HUES6 (cell line): ENCODE measurements around the gene NCR1.
"Not testable (repeated sequence)": the region's sequence is repeated elsewhere in the genome, so short reads cannot be mapped to it uniquely, and the experiment has no call there.

Experiments used
- H3K27ac ChIP-seq: 2 replicates; pipeline ENCODE4 v1.7.0; 2013; ENCODE audit warnings: low read depth, mild to moderate bottlenecking, low read length, inconsistent platforms
- H3K27me3 ChIP-seq: 2 replicates; pipeline ENCODE4 v1.6.1; 2013; ENCODE audit warnings: low read length; ENCODE audit not compliant: control insufficient read depth, insufficient read depth
- H3K36me3 ChIP-seq: 2 replicates; pipeline ENCODE4 v1.6.1; 2013; ENCODE audit warnings: low read length; ENCODE audit not compliant: control insufficient read depth, insufficient read depth
- H3K4me1 ChIP-seq: 2 replicates; pipeline ENCODE4 v1.6.1; 2013; ENCODE audit warnings: low read length; ENCODE audit not compliant: control insufficient read depth, insufficient read depth
- H3K4me3 ChIP-seq: 2 replicates; pipeline ENCODE4 v1.5.1; 2013; ENCODE audit warnings: low read depth, low read length
- H3K9ac ChIP-seq: one replicate; pipeline ENCODE4 v1.6.1; 2013; ENCODE audit warnings: mild to moderate bottlenecking, low read length
- H3K9me3 ChIP-seq: 2 replicates; pipeline ENCODE4 v1.6.1; 2013; ENCODE audit warnings: low read depth, low read length; ENCODE audit not compliant: control insufficient read depth, insufficient read depth

Gene NCR1, protein sequence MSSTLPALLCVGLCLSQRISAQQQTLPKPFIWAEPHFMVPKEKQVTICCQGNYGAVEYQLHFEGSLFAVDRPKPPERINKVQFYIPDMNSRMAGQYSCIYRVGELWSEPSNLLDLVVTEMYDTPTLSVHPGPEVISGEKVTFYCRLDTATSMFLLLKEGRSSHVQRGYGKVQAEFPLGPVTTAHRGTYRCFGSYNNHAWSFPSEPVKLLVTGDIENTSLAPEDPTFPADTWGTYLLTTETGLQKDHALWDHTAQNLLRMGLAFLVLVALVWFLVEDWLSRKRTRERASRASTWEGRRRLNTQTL

DNA sequence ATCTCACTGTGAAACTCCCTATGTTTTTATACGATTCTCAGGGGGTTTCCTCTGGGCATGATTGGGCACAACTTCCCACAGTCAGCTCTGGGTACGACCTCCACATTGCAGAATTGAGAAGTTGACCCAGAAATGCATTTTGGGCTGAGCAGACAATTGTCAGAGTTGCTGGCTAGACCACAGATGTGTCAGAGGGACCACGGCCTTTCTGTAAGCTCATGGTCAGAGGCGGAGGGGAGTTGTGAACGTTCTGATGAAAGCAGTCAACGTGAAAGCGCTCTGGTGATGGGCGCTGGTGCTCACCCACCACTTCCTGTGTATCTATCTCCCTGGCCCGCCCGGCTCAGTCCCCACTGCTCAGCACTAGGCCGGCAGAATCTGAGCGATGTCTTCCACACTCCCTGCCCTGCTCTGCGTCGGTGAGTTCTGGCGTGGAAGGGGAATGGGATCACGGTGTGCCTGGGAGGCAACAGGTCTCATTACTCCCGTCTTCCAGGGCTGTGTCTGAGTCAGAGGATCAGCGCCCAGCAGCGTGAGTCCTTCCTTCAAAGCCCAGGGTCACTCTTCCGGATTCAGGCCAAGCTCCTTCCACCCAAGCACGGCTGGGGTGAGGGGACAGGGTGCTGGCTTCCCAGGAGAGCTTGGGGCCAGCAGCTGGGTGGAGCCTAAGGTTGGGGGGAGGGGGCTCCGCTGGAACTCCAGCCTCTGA is at the start of gene NCR1:
Gene NCR1, plus strand, starts transcription at position 346 of the 709 bp plus-strand sequence. Its CDS starts 40 bp downstream, at position 386.
- peaks cover 17% of the 10 kb centered on the region for H3K4me1 ChIP-seq
- peak within 1 kb of the TSS; percentile 48 for H3K9ac ChIP-seq
- H3K9me3 ChIP-seq: no peaks in the 10 kb centered on the region; the same call in 1 of the 2 replicates
- no peaks in the 10 kb centered on the region for H3K27me3 ChIP-seq
- no peak within 1 kb of the TSS for H3K27ac ChIP-seq
- peaks cover 3% of the 10 kb centered on the region; the same call in 1 of the 2 replicates for H3K36me3 ChIP-seq
- H3K4me3 ChIP-seq: no peak within 1 kb of the TSS

DNA sequence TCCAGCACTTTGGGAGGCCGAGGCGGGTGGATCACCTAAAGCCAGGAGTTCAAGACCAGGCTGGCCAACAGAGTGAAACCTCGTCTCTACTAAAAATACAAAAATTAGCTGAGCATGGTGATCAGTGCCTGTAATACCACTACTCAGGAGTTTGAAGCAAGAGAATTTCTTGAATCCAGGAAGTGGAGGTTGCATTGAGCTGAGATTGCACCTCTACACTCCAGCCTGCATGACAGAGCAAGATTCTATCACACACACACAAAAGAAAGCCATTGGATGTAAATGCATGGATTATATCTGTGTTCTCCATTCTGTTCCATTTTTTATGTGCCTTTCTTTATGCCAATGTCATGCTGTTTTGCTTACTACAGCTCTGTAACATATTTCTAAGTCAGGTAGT is 47.5 kb upstream of the NCR1 start:
- H3K4me1 ChIP-seq, H3K4me3 ChIP-seq, H3K36me3 ChIP-seq, H3K9ac ChIP-seq, H3K27ac ChIP-seq: not testable (repeated sequence)
- H3K27me3 ChIP-seq: peaks cover 21% of the 10 kb centered on the region; the same call in 1 of the 2 replicates
- H3K9me3 ChIP-seq: peaks cover 16% of the 10 kb centered on the region; the same call in 1 of the 2 replicates

DNA sequence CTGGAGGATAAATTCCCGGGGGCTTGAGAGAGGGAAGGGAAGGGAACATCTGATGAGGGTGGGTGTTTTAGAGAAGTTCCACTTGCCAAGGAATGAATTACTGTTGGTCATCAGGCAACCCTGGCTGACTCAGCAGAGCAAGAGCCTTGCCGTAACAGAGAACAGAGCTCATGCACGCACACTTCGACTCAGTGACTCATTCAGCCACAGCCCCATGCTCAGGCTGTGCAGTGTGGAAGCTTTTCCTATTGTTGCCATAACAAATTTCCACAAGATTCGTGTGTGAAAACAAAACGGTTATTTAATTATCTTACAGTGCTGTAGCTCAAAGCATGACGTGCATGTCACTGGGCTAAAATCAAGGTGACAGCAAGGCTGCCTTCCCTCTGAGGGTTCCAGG is 46.5 kb upstream of the NCR1 start:
- H3K9me3 ChIP-seq, H3K9ac ChIP-seq, H3K36me3 ChIP-seq, H3K4me3 ChIP-seq, H3K27ac ChIP-seq, H3K4me1 ChIP-seq: not testable (repeated sequence)
- H3K27me3 ChIP-seq: peaks cover 21% of the 10 kb centered on the region; the same call in 1 of the 2 replicates

DNA sequence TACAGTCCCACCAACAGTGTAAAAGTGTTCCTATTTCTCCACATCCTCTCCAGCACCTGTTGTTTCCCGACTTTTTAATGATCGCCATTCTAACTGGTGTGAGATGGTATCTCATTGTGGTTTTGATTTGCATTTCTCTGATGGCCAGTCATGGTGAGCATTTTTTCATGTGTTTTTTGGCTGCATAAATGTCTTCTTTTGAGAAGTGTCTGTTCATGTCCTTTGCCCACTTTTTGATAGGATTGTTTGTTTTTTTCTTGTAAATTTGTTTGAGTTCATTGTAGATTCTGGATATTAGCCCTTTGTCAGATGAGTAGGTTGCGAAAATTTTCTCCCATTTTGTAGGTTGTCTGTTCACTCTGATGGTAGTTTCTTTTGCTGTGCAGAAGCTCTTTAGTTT is 42.5 kb upstream of the NCR1 start:
- H3K36me3 ChIP-seq, H3K9me3 ChIP-seq, H3K4me1 ChIP-seq, H3K9ac ChIP-seq, H3K4me3 ChIP-seq, H3K27ac ChIP-seq: not testable (repeated sequence)
- peaks cover 33% of the 10 kb centered on the region; the same call in 1 of the 2 replicates for H3K27me3 ChIP-seq

DNA sequence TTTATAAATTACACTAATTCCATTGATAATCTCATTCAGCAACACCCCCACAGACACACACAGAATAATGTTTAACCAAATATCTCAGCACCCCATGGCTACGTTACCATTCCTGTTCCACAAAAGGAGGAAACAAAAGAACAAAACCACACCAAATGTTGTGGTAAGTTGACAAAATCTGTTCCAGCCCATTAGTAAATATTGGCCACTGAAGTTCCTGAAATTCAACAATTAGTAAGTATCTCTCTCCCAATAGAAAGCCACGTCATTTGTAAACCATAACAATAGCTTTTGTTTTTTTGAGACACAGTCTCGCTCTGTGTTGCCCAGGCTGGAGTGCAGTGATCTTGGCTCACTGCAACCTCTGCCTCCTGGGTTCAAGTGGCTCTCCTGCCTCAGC is 34.3 kb upstream of the NCR1 start:
- Histone ChIP-seq H3K4me1 (no peaks in the 10 kb centered on the region), H3K27ac (no peak overlapping the region), H3K27me3 (peaks cover 2% of the 10 kb centered on the region; the same call in 1 of the 2 replicates), H3K4me3 (no peak overlapping the region), H3K9me3 (peaks cover 2% of the 10 kb centered on the region; the same call in 1 of the 2 replicates), H3K9ac (no peak overlapping the region), H3K36me3 (no peaks in the 10 kb centered on the region)

DNA sequence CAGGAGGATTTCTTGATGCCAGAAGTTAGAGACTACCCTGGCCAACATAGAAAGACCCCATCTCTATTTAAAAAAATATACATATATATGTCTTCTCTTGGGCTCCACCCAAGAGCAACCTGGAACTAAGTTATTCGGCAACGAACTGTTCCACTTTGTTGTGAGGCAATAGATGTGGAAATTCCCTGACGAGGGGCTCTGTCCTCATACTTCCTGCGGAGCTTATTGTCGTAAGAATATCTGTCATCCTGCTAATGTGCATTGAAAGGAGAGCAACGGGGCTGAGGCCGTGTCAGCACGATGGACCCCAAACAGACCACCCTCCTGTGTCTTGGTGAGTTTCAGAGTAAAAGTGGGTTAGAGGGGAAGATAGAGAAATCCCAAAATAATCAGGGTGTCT is 32.0 kb upstream of the NCR1 start, which contains the start of gene FCAR:
Gene FCAR, plus strand, starts transcription at position 246 of the 400 bp plus-strand sequence. Its CDS starts 55 bp downstream, at position 301.
- Histone ChIP-seq H3K9ac (no peak within 1 kb of the TSS), H3K27me3 (no peaks in the 10 kb centered on the region), H3K27ac (no peak within 1 kb of the TSS), H3K36me3 (no peaks in the 10 kb centered on the region), H3K4me3 (no peak within 1 kb of the TSS), H3K9me3 (no peaks in the 10 kb centered on the region), H3K4me1 (no peaks in the 10 kb centered on the region)

DNA sequence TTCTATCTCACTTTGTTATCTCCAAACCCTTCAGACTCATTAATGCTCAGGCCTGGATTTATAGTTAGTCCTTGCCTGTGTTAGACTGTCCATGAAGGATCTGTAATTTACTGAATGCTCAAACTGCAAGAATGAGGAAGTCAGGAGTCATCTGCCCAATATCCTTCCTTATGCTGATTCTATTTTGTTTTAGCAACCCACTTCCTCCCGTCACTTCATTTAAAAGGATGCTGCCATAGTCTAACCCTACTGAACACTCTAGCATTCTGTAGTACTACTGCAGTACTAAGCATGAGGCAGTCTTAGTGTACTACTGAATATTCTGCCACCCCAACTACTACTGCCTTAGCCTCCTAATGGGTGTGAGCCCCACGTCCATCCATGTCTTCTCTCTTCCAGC is 30.4 kb upstream of the NCR1 start:
- H3K36me3 ChIP-seq: no peaks in the 10 kb centered on the region
- no peak overlapping the region for H3K27ac ChIP-seq
- H3K4me3 ChIP-seq: no peak overlapping the region
- no peaks in the 10 kb centered on the region for H3K9me3 ChIP-seq
- H3K4me1 ChIP-seq: no peaks in the 10 kb centered on the region
- no peak overlapping the region for H3K9ac ChIP-seq
- H3K27me3 ChIP-seq: peaks cover 2% of the 10 kb centered on the region; the same call in 1 of the 2 replicates

DNA sequence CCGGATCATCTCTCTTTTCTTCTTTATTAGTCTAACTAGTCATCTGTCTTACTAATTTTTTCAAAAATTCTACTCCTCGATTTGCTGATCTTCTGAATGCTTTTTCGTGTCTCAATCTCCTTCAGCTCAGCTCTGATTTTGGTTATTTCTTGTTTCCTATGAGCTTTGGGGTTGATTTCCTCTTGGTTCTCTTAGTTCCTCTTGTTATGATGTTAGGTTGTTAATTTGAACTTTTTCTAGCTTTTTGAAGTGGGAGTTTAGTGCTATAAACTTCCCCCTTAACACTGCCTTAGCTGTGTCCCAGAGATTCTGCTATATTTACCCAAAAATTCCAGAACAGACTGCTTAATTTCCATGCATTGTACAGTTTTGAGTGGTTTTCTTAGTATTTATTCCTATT is 28.5 kb upstream of the NCR1 start:
- H3K9me3 ChIP-seq: no peaks in the 10 kb centered on the region
- no peak overlapping the region for H3K4me3 ChIP-seq
- H3K27ac ChIP-seq: no peak overlapping the region
- H3K9ac ChIP-seq: no peak overlapping the region
- no peaks in the 10 kb centered on the region for H3K4me1 ChIP-seq
- H3K27me3 ChIP-seq: peaks cover 5% of the 10 kb centered on the region; the same call in 1 of the 2 replicates
- H3K36me3 ChIP-seq: no peaks in the 10 kb centered on the region

DNA sequence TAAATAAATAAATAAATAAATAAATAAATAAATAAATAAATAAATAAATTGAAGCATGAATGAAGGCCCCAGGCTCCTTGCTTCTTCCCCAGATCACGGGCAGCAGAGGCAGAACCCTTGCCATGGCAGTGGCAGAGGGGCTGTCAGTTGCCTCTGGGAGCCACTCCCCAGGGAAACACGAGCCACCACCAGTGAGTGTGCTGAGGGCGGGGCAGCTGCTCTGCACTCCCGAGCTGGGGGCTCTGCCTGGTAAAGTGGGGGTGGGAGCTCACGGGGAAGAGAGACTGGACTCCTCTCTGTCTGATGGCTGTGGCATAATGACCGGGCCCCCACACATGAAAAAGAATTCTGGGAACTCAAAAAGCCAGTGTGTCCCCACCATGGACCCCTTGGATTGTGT is 24.1 kb upstream of the NCR1 start:
- peaks cover 7% of the 10 kb centered on the region for H3K27me3 ChIP-seq
- H3K4me1 ChIP-seq: no peaks in the 10 kb centered on the region
- no peak overlapping the region for H3K9ac ChIP-seq
- H3K9me3 ChIP-seq: no peaks in the 10 kb centered on the region
- H3K4me3 ChIP-seq: no peak overlapping the region
- H3K36me3 ChIP-seq: no peaks in the 10 kb centered on the region
- H3K27ac ChIP-seq: no peak overlapping the region

DNA sequence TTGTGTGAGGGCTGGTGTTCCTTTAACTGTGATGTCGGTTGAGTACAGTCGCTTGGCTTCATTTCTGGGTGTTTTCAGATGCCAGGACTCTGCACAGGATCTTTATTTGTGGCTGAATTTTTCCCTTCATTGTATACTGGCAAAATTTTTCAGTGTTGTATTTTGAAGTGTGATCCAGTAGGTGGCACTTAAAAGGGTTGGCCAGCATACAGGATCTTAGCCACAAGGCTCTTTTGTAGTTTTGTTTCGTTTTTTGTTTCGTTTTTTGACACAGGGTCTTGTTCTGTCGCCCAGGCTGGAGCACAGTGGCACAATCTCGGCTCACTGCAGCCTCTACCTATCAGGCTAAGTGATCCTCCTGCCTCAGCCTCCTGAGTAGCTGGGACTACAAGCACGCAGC is 23.2 kb upstream of the NCR1 start:
- Histone ChIP-seq H3K9ac (no peak overlapping the region), H3K27me3 (peaks cover 7% of the 10 kb centered on the region), H3K36me3 (no peaks in the 10 kb centered on the region), H3K4me1 (no peaks in the 10 kb centered on the region), H3K9me3 (no peaks in the 10 kb centered on the region), H3K4me3 (no peak overlapping the region), H3K27ac (no peak overlapping the region)

DNA sequence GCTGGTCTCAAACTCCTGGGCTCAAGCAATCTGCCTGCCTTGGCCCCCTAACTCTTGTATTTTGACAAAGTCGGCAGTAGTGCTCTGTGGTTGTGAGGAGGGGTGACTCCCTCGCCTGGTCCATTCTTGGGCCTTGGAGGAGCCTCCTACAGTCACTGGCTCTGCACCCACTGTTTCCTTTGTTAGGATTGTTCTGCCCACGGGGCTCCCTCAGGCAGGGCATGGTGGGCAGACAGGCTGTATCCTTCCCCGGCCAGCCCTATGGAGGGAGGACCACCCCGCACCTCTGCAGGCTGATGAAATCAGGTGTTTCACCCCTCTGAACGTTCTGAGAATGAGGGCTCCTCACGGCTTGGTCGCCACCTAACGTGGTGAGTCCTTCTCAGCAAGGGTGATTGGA is 22.7 kb upstream of the NCR1 start:
- no peaks in the 10 kb centered on the region for H3K4me1 ChIP-seq
- H3K27me3 ChIP-seq: peaks cover 7% of the 10 kb centered on the region
- no peak overlapping the region for H3K4me3 ChIP-seq
- no peak overlapping the region for H3K27ac ChIP-seq
- no peak overlapping the region for H3K9ac ChIP-seq
- H3K36me3 ChIP-seq: no peaks in the 10 kb centered on the region
- no peaks in the 10 kb centered on the region for H3K9me3 ChIP-seq
